ENCODE results near the gene KCNH2.

DNA sequence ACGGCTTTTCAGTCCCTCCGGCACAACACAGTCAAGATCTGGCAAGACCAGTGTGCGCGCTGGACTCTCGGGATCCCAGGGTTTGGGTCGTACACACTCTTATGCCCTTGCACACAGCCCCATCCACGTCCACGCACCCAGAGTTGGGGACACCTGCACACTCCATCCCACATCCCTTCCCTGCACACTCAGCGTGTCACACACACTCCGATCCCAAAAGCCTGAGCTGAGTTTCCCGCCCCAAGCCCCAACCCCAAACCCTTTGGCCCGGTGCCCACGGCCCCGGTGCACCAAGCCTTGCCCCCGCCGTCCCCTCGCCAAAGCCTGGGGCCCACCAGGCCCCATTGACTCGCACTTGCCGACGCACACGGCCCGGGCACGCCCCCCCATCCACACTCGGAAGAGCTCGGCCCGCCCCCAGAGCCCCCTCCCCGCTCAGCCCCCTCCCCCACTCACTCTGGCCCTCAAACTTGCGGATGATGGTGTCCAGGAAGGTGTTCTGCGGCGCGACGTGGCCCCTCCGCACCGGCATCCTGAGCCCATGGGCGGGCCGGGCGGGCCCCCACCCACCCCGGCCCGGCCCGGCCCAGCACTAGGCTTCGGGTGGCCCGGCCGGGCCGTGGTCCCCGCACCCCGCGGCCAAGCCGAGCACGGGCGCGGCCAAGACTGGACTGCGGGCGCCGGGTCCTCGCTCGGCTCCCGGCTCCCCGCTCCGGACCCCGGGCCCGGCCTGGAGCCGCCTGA, 567 bp downstream of the KCNH2 start:
- TF ChIP-seq, protein P1, sequence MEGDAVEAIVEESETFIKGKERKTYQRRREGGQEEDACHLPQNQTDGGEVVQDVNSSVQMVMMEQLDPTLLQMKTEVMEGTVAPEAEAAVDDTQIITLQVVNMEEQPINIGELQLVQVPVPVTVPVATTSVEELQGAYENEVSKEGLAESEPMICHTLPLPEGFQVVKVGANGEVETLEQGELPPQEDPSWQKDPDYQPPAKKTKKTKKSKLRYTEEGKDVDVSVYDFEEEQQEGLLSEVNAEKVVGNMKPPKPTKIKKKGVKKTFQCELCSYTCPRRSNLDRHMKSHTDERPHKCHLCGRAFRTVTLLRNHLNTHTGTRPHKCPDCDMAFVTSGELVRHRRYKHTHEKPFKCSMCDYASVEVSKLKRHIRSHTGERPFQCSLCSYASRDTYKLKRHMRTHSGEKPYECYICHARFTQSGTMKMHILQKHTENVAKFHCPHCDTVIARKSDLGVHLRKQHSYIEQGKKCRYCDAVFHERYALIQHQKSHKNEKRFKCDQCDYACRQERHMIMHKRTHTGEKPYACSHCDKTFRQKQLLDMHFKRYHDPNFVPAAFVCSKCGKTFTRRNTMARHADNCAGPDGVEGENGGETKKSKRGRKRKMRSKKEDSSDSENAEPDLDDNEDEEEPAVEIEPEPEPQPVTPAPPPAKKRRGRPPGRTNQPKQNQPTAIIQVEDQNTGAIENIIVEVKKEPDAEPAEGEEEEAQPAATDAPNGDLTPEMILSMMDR (tag by site-specific recombination; IDR thresholded peaks at IDR 0.05), result no peak
- TF ChIP-seq ZNF777 (tag by site-specific recombination; IDR thresholded peaks at IDR 0.05; ENCODE audit: borderline replicate concordance) (no peak), SP2 (tag by site-specific recombination; IDR thresholded peaks at IDR 0.05) (no peak), ZNF768 (tag by site-specific recombination; IDR thresholded peaks at IDR 0.05) (no peak), ZNF302 (tag by site-specific recombination; IDR thresholded peaks at IDR 0.05; ENCODE audit: low read depth) (no peak)

All from HEK293 (cell line).